LNCAP (cell line): ENCODE data around the gene OAS1.

Experiments used
- CTCF ChIP-seq: fragments of 450-650 bp; IDR thresholded peaks from 2 replicates; pipeline ENCODE4 v1.5.1; 2017; ENCODE audit warnings: mild to moderate bottlenecking

The OAS1 gene

GRCh38 chr12:112930350-112930749 is 23.6 kb downstream of the OAS1 start:
- no peak for TF ChIP-seq CTCF

- no peak for TF ChIP-seq CTCF
Observed at GRCh38 chr12:112932485-112933128, 25.8 kb downstream of the OAS1 start.

GRCh38 chr12:112933129-112933505 is 26.4 kb downstream of the OAS1 start:
- no peak for TF ChIP-seq CTCF

- TF ChIP-seq CTCF: no peak
Observed at GRCh38 chr12:112936264-112936663, 29.5 kb downstream of the OAS1 start.

GRCh38 chr12:112936927-112937326 is 30.2 kb downstream of the OAS1 start:
- TF ChIP-seq CTCF: no peak

- TF ChIP-seq CTCF: no peak
Observed at GRCh38 chr12:112937741-112938719, 31.3 kb downstream of the OAS1 start, which contains the start of gene OAS3. TSS of gene OAS3 (plus strand) at chr12:112938474. CDS start at chr12:112938531, 57 bp downstream.

GRCh38 chr12:112938751-112939150 is 32.0 kb downstream of the OAS1 start:
- TF ChIP-seq CTCF: no peak
